ENCODE measurements around the gene DHRS3.

The DHRS3 gene

GRCh38 chr1:12570291-12570690 lies 47.7 kb downstream of the DHRS3 start:
- Histone ChIP-seq H3K4me3 (ENCODE audit: insufficient read depth, low read length, poor library complexity, severe bottlenecking) (no peak overlapping the region), H3F3A (ENCODE audit: insufficient read depth) (no peaks in the 10 kb centered on the region), H3K9me3 (ENCODE audit: insufficient read depth, low read length) (no peaks in the 10 kb centered on the region), H4K20me1 (ENCODE audit: low read depth, low read length) (no peaks in the 10 kb centered on the region), H3K9ac (ENCODE audit: low read length) (no peak overlapping the region), H2AFZ (ENCODE audit: low read depth, low read length, severe bottlenecking) (no peak overlapping the region), H3K9me2 (replicated peaks; ENCODE audit: insufficient read depth, low read length) (no peaks in the 10 kb centered on the region), H3K36me3 (ENCODE audit: low read length) (no peaks in the 10 kb centered on the region), H3K4me2 (ENCODE audit: low read depth, low read length, poor library complexity, severe bottlenecking) (no peak overlapping the region), H3K79me2 (ENCODE audit: insufficient read depth, low read length) (no peaks in the 10 kb centered on the region), H3K27me3 (ENCODE audit: low read length) (no peaks in the 10 kb centered on the region), H3K27ac (ENCODE audit: low read depth, low read length) (no peak overlapping the region)
- TF ChIP-seq EZH2phosphoT487 (conservative IDR thresholded peaks at IDR 0.05; ENCODE audit: low read length): no peak
- no peak for TF ChIP-seq CTCF (IDR thresholded peaks at IDR 0.05; ENCODE audit: insufficient read depth, low read length, poor library complexity, severe bottlenecking)

GRCh38 chr1:12568009-12568767 lies 49.8 kb downstream of the DHRS3 start:
- Histone ChIP-seq H3K27ac (ENCODE audit: low read depth, low read length) (no peak overlapping the region), H2AFZ (ENCODE audit: low read depth, low read length, severe bottlenecking) (no peak overlapping the region), H3K27me3 (ENCODE audit: low read length) (no peaks in the 10 kb centered on the region), H3F3A (ENCODE audit: insufficient read depth) (no peaks in the 10 kb centered on the region), H3K9me2 (replicated peaks; ENCODE audit: insufficient read depth, low read length) (no peaks in the 10 kb centered on the region), H4K20me1 (ENCODE audit: low read depth, low read length) (no peaks in the 10 kb centered on the region), H3K79me2 (ENCODE audit: insufficient read depth, low read length) (no peaks in the 10 kb centered on the region), H3K9me3 (ENCODE audit: insufficient read depth, low read length) (no peaks in the 10 kb centered on the region), H3K4me2 (ENCODE audit: low read depth, low read length, poor library complexity, severe bottlenecking) (no peak overlapping the region), H3K4me3 (ENCODE audit: insufficient read depth, low read length, poor library complexity, severe bottlenecking) (no peak overlapping the region), H3K9ac (ENCODE audit: low read length) (no peak overlapping the region), H3K36me3 (ENCODE audit: low read length) (no peaks in the 10 kb centered on the region)
- no peak for TF ChIP-seq CTCF (IDR thresholded peaks at IDR 0.05; ENCODE audit: insufficient read depth, low read length, poor library complexity, severe bottlenecking)

DNA sequence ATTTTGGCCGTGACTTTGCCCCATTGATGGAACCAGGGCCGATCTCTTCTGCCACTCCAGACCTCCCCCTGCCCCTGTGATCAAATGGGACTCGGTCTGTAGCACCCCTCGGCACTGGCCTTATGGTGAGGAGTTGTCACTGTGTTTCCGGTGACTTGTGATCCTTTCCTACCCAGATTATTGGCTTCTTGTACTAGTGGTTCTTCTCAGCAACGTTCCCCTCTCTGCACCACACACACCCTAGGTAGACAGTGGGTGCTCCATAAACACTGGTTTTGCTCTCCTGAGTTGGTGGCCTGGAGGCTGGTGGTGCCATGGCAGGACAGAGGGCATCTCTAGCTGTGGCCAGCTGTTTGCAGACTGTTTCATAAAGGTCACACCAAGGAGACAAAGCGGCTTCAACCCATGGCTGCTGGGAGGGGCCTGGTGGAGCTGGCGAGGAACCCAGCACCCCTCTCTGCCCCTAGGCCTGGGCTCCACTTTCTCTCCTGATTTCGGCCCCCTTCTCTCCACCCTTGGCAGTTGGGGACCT lies 50.7 kb downstream of the DHRS3 start:
- no peak overlapping the region for H3K27ac ChIP-seq (ENCODE audit: low read depth, low read length)

More for the DNA sequence above, 50.7 kb downstream of the DHRS3 start:
- H3K27me3 ChIP-seq (ENCODE audit: low read length): no peaks in the 10 kb centered on the region
- no peak overlapping the region for H2AFZ ChIP-seq (ENCODE audit: low read depth, low read length, severe bottlenecking)
- no peak overlapping the region for H3K9ac ChIP-seq (ENCODE audit: low read length)
- no peak overlapping the region for H3K4me2 ChIP-seq (ENCODE audit: low read depth, low read length, poor library complexity, severe bottlenecking)
- no peaks in the 10 kb centered on the region for H3K79me2 ChIP-seq (ENCODE audit: insufficient read depth, low read length)
- H3F3A ChIP-seq (ENCODE audit: insufficient read depth): no peaks in the 10 kb centered on the region
- no peaks in the 10 kb centered on the region for H4K20me1 ChIP-seq (ENCODE audit: low read depth, low read length)
- H3K36me3 ChIP-seq (ENCODE audit: low read length): no peaks in the 10 kb centered on the region
- no peaks in the 10 kb centered on the region for H3K9me2 ChIP-seq (replicated peaks; ENCODE audit: insufficient read depth, low read length)
- TF ChIP-seq EZH2phosphoT487 (conservative IDR thresholded peaks at IDR 0.05; ENCODE audit: low read length) (no peak), CTCF (IDR thresholded peaks at IDR 0.05; ENCODE audit: insufficient read depth, low read length, poor library complexity, severe bottlenecking) (no peak)
- H3K4me3 ChIP-seq (ENCODE audit: insufficient read depth, low read length, poor library complexity, severe bottlenecking): no peak overlapping the region
- no peaks in the 10 kb centered on the region for H3K9me3 ChIP-seq (ENCODE audit: insufficient read depth, low read length)
